Measurements from ENCODE around the gene ALG13. TPM values are rescaled to one million over a fixed set of nuclear protein-coding genes. Genes with fewer than 3 reads are reported as not detected.

The ALG13 gene
- total and polyA plus RNA-seq, 2 of the 8 experiments (the other 6 are each of a cell fraction or from before 2014, with no cell fraction given): 44.3 to 93.6 TPM

GRCh38 chrX:111759686-111760085 is 78.7 kb downstream of the ALG13 start (continued):
- TF ChIP-seq CHD7 (IDR thresholded peaks at IDR 0.05; ENCODE audit: insufficient replicate concordance, low read length) (no peak), SP4 (IDR thresholded peaks at IDR 0.05; ENCODE audit: low read length) (no peak), NANOG (IDR thresholded peaks at IDR 0.05; ENCODE audit: insufficient read depth, low read depth, low read length, poor library complexity, severe bottlenecking) (no peak), CEBPB (IDR thresholded peaks at IDR 0.05; ENCODE audit: low read depth, low read length) (no peak), RAD21 (IDR thresholded peaks at IDR 0.05 in 1 of 2, conservative IDR thresholded peaks at IDR 0.05 in 1 of 2; ENCODE audit: low read depth in 2 of 2, low read length in 2 of 2) (no peak), SP1 (IDR thresholded peaks at IDR 0.05; ENCODE audit: low read depth, low read length) (no peak), JUN (IDR thresholded peaks at IDR 0.05; ENCODE audit: low read depth, low read length) (no peak), BACH1 (IDR thresholded peaks at IDR 0.05; ENCODE audit: low read length) (no peak)
- TF ChIP-seq, protein P1, sequence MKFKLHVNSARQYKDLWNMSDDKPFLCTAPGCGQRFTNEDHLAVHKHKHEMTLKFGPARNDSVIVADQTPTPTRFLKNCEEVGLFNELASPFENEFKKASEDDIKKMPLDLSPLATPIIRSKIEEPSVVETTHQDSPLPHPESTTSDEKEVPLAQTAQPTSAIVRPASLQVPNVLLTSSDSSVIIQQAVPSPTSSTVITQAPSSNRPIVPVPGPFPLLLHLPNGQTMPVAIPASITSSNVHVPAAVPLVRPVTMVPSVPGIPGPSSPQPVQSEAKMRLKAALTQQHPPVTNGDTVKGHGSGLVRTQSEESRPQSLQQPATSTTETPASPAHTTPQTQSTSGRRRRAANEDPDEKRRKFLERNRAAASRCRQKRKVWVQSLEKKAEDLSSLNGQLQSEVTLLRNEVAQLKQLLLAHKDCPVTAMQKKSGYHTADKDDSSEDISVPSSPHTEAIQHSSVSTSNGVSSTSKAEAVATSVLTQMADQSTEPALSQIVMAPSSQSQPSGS (IDR thresholded peaks at IDR 0.05; ENCODE audit: low read length): no peak
- TF ChIP-seq, protein P2, sequence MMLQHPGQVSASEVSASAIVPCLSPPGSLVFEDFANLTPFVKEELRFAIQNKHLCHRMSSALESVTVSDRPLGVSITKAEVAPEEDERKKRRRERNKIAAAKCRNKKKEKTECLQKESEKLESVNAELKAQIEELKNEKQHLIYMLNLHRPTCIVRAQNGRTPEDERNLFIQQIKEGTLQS (IDR thresholded peaks at IDR 0.05; ENCODE audit: insufficient read depth, low read depth, low read length): no peak
